ENCODE data around the gene SLC25A13.
"Not testable (repeated sequence)": the region's sequence is repeated elsewhere in the genome, so short reads cannot be mapped to it uniquely, and the experiment has no call there.

SLC25A13 gene

DNA sequence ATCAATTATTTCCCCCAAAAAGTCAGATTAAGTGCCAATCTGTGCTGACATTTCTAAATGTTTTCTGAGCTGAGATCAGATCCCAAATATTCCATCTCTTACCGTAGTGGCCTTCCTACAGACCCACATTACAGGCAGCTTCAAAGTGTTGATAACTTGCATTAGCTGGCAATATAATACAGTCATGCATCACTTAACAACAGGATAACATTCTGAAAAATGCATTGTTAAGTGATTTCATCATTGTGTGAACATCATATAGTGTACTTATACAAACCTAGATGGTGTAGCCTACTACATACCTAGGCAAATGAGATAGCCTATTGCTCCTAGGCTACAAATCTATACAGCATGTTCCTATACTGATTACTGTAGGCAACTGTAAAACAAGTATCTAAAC is 22.4 kb downstream of the SLC25A13 start:
- H3K36me3 ChIP-seq (ENCODE audit: insufficient read depth, low read length): no peaks in the 10 kb centered on the region
- H3K9me3 ChIP-seq (ENCODE audit: control insufficient read depth, insufficient read depth, low read length): no peaks in the 10 kb centered on the region

DNA sequence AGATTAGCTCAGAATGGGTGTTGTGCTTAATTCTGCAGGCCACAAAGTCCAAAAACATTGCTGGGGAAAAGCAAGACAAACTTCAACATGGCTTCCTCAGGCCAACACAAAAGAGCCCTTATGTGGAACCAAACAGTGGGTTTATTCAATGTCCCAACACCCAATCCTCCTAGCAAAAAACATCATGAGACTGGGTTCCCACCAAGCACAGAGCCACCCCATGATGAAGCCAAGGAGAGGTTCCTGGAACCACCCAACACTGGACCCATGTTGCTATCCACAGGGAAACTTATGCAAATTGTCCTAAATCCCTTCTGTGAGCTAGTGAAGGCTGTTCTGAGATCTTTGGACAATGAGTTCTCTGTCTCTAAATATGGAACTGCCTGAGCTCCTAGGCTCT is 24.0 kb downstream of the SLC25A13 start:
- no peaks in the 10 kb centered on the region for H3K36me3 ChIP-seq (ENCODE audit: insufficient read depth, low read length)
- H3K9ac ChIP-seq (ENCODE audit: low read depth, low read length): no peak overlapping the region
- no peaks in the 10 kb centered on the region for H3K9me3 ChIP-seq (ENCODE audit: control insufficient read depth, insufficient read depth, low read length)
- H3K4me1 ChIP-seq (ENCODE audit: insufficient read depth, low read length): no peaks in the 10 kb centered on the region

More for the DNA sequence above, 22.4 kb downstream of the SLC25A13 start:
- Histone ChIP-seq H3K9ac (ENCODE audit: low read depth, low read length) (no peak overlapping the region), H3K4me1 (ENCODE audit: insufficient read depth, low read length) (no peaks in the 10 kb centered on the region)

- H3K9me3 ChIP-seq (ENCODE audit: control insufficient read depth, insufficient read depth, low read length); H3K9ac ChIP-seq (ENCODE audit: low read depth, low read length); H3K36me3 ChIP-seq (ENCODE audit: insufficient read depth, low read length); H3K4me1 ChIP-seq (ENCODE audit: insufficient read depth, low read length): not testable (repeated sequence)
These were observed 24.5 kb downstream of the SLC25A13 start for GRCh38 chr7:96297446-96297845.

DNA sequence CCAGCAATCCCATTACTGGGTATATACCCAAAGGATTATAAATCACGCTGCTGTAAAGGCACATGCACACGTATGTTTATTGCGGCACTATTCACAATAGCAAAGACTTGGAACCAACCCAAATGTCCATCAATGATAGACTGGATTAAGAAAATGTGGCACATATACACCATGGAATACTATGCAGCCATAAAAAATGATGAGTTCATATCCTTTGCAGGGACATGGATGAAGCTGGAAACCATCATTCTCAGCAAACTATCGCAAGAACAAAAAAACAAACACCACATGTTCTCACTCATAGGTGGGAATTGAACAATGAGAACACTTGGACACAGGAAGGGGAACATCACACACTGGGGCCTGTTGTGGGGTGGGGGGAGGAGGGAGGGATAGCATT is 28.0 kb downstream of the SLC25A13 start:
- H3K36me3 ChIP-seq (ENCODE audit: insufficient read depth, low read length); H3K9me3 ChIP-seq (ENCODE audit: control insufficient read depth, insufficient read depth, low read length); H3K9ac ChIP-seq (ENCODE audit: low read depth, low read length); H3K4me1 ChIP-seq (ENCODE audit: insufficient read depth, low read length): not testable (repeated sequence)

DNA sequence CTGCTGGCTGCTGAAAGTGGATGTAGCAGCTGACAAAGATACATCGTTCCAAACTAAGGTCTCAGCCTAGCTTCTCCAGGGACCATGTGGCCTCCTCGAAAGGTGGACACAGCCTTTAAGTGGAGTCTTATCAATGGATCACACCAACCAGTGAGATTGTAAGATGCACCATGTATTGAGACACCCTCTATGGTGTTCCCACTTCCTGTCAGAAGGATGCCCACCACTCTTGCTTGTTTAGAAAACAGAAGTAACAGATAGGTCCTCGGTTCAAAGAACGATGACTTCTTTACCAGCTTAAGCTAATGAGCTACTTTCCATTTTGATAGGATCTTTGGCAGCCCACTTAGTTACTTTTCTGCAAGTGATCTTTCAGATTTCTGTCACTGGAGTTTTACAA is 34.3 kb downstream of the SLC25A13 start:
- Histone ChIP-seq H3K36me3 (ENCODE audit: insufficient read depth, low read length) (no peaks in the 10 kb centered on the region), H3K4me1 (ENCODE audit: insufficient read depth, low read length) (peaks cover 8% of the 10 kb centered on the region; the same call in 1 of the 2 replicates), H3K9ac (ENCODE audit: low read depth, low read length) (no peak overlapping the region), H3K9me3 (ENCODE audit: control insufficient read depth, insufficient read depth, low read length) (no peaks in the 10 kb centered on the region)

DNA sequence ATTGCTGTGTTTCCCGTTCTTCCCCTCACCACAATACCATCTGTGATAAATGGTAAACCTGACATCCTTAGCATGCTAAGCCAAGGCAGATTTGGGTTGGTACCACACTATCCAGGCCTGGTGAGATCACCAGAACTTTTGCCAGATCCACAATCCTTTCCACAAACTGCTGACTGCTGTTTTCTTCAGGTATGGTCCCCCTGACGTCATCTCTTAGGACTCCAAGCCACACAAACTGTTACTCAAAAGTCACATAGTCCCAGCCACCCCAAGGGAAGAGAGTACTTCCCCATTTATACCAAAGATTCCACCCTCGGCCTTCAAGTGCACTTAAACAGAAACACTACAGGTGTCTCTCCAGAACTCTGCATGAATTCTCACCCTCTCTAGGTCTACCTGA is 34.8 kb downstream of the SLC25A13 start:
- Histone ChIP-seq H3K4me1 (ENCODE audit: insufficient read depth, low read length) (peaks cover 8% of the 10 kb centered on the region; the same call in 1 of the 2 replicates), H3K36me3 (ENCODE audit: insufficient read depth, low read length) (no peaks in the 10 kb centered on the region), H3K9ac (ENCODE audit: low read depth, low read length) (no peak overlapping the region), H3K9me3 (ENCODE audit: control insufficient read depth, insufficient read depth, low read length) (no peaks in the 10 kb centered on the region)

DNA sequence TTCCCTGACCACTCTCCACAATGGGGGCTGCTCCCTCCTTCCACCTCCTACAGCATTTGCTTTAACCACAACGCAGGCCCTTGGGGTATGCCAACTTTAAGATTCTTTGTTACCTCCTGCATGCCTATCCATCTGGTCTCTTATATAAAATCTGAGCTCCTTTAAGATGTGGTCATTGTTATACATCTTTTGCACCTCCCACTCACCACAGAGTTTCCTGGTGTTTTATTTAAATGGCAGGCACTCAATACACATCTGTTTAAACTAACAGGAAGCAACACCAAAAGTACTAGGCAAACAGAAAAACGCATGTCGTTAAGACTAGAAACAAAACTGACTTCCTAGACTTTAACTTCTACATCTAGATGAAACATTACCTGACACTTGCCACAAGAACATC is 36.3 kb downstream of the SLC25A13 start:
- H3K9ac ChIP-seq (ENCODE audit: low read depth, low read length): no peak overlapping the region
- peaks cover 8% of the 10 kb centered on the region; the same call in 1 of the 2 replicates for H3K4me1 ChIP-seq (ENCODE audit: insufficient read depth, low read length)
- H3K36me3 ChIP-seq (ENCODE audit: insufficient read depth, low read length): no peaks in the 10 kb centered on the region
- H3K9me3 ChIP-seq (ENCODE audit: control insufficient read depth, insufficient read depth, low read length): no peaks in the 10 kb centered on the region

- peaks cover 8% of the 10 kb centered on the region; the same call in 1 of the 2 replicates for H3K4me1 ChIP-seq (ENCODE audit: insufficient read depth, low read length)
- H3K9me3 ChIP-seq (ENCODE audit: control insufficient read depth, insufficient read depth, low read length): no peaks in the 10 kb centered on the region
- no peaks in the 10 kb centered on the region for H3K36me3 ChIP-seq (ENCODE audit: insufficient read depth, low read length)
- H3K9ac ChIP-seq (ENCODE audit: low read depth, low read length): no peak overlapping the region
These were observed 37.1 kb downstream of the SLC25A13 start for GRCh38 chr7:96284835-96285234.

DNA sequence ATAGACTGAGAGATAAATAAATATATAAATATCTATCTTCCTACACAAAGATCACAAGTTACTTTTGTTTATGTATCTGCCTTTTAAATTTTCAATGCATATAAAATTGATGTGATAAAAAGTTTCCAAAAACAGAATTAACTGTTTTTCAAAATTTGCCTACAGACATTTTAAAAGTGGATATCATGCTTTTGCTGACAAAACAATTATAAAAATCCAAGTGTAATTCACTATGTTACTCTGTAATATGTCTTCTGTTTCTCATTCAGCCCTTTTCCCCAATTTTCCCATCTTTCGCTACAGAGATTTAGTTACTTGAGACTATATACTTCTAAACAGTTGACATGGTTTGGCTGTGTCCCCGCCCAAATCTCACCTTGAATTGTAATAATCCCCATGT is 37.7 kb downstream of the SLC25A13 start:
- no peaks in the 10 kb centered on the region for H3K9me3 ChIP-seq (ENCODE audit: control insufficient read depth, insufficient read depth, low read length)
- H3K4me1 ChIP-seq (ENCODE audit: insufficient read depth, low read length): peaks cover 8% of the 10 kb centered on the region; the same call in 1 of the 2 replicates
- H3K9ac ChIP-seq (ENCODE audit: low read depth, low read length): no peak overlapping the region
- H3K36me3 ChIP-seq (ENCODE audit: insufficient read depth, low read length): no peaks in the 10 kb centered on the region; the same call in 1 of the 2 replicates

- H3K36me3 ChIP-seq (ENCODE audit: insufficient read depth, low read length): no peaks in the 10 kb centered on the region; the same call in 1 of the 2 replicates
- no peaks in the 10 kb centered on the region for H3K9me3 ChIP-seq (ENCODE audit: control insufficient read depth, insufficient read depth, low read length)
- H3K4me1 ChIP-seq (ENCODE audit: insufficient read depth, low read length): peaks cover 8% of the 10 kb centered on the region; the same call in 1 of the 2 replicates
- no peak overlapping the region for H3K9ac ChIP-seq (ENCODE audit: low read depth, low read length)
These were observed 39.1 kb downstream of the SLC25A13 start for GRCh38 chr7:96282835-96283234.

DNA sequence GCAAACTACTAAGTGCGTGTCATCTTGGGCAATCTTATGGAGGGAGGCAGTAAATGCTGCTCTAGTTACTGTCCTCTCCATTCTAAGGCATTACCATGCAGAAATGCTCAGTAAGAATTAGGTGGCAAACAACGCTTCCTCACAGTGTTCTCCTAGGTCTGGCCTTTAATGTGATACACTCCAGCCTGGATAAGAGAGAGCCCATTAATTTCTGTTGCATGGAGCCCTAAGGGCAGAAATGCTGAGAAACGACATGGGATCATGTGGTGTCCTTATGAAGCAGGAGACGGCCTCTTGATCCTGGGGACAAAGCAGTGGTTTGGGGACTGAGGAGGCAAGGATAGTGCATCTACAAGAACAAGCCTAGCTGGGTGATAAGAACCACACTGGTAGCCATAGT is 44.0 kb downstream of the SLC25A13 start:
- Histone ChIP-seq H3K9ac (ENCODE audit: low read depth, low read length) (no peak overlapping the region), H3K36me3 (ENCODE audit: insufficient read depth, low read length) (peaks cover 3% of the 10 kb centered on the region; the same call in 1 of the 2 replicates), H3K4me1 (ENCODE audit: insufficient read depth, low read length) (no peaks in the 10 kb centered on the region), H3K9me3 (ENCODE audit: control insufficient read depth, insufficient read depth, low read length) (no peaks in the 10 kb centered on the region)

- Histone ChIP-seq H3K36me3 (ENCODE audit: insufficient read depth, low read length) (peaks cover 3% of the 10 kb centered on the region; the same call in 1 of the 2 replicates), H3K9me3 (ENCODE audit: control insufficient read depth, insufficient read depth, low read length) (no peaks in the 10 kb centered on the region), H3K4me1 (ENCODE audit: insufficient read depth, low read length) (no peaks in the 10 kb centered on the region)
These were observed 45.9 kb downstream of the SLC25A13 start for GRCh38 chr7:96276019-96276418.

GRCh38 chr7:96273716-96274115 is 48.2 kb downstream of the SLC25A13 start:
- H3K4me1 ChIP-seq (ENCODE audit: insufficient read depth, low read length): no peaks in the 10 kb centered on the region
- peaks cover 3% of the 10 kb centered on the region; the same call in 1 of the 2 replicates for H3K36me3 ChIP-seq (ENCODE audit: insufficient read depth, low read length)
- no peaks in the 10 kb centered on the region for H3K9me3 ChIP-seq (ENCODE audit: control insufficient read depth, insufficient read depth, low read length)
- no peak overlapping the region for H3K9ac ChIP-seq (ENCODE audit: low read depth, low read length)

More at GRCh38 chr7:96276019-96276418, 45.9 kb downstream of the SLC25A13 start:
- no peak overlapping the region for H3K9ac ChIP-seq (ENCODE audit: low read depth, low read length)

DNA sequence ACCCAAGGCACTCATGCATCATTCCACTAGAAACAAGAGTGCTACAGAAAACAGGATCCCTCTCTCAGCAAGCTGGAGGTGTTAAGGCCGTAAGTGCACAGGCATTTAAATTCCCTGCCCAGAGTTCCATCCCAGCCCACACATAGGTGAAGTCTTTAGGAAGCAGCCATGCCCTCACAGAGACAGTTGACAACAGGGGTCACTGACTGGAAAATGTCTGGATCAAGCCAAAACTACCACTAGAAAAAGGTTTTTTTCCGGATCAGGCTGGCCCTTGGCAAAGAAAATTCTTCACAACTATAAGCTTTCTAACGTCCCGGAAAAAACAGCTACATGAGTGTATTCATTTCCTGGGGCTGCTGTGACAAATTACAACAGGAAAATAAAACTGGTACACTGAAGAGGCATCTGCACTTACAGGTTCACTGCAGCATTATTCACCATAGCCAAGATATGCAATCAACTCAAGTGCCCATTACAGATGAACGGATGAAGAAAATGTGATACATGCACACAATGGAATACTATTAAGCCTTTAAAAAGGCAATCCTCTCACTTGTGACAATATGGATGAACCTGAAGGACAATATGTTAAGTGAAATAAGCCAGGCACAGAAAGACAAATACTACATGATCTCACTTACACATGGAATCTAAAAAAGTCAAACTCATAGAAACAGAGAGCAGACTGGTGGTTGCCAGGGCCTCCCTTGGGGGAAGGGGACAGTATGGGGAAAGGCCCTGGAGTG is 52.5 kb downstream of the SLC25A13 start:
- Histone ChIP-seq H3K36me3 (ENCODE audit: insufficient read depth, low read length) (no peaks in the 10 kb centered on the region), H3K9me3 (ENCODE audit: control insufficient read depth, insufficient read depth, low read length) (no peaks in the 10 kb centered on the region), H3K9ac (ENCODE audit: low read depth, low read length) (no peak overlapping the region), H3K4me1 (ENCODE audit: insufficient read depth, low read length) (no peaks in the 10 kb centered on the region)

GRCh38 chr7:96266580-96266979 is 55.3 kb downstream of the SLC25A13 start:
- Histone ChIP-seq H3K9ac (ENCODE audit: low read depth, low read length) (no peak overlapping the region), H3K9me3 (ENCODE audit: control insufficient read depth, insufficient read depth, low read length) (no peaks in the 10 kb centered on the region), H3K36me3 (ENCODE audit: insufficient read depth, low read length) (no peaks in the 10 kb centered on the region)

More at GRCh38 chr7:96266580-96266979, 55.3 kb downstream of the SLC25A13 start:
- H3K4me1 ChIP-seq (ENCODE audit: insufficient read depth, low read length): no peaks in the 10 kb centered on the region

All from ES-I3 (cell line).